GM12878 (cell line): ENCODE measurements around the gene TRIM8. TPM values are rescaled to one million over a fixed set of nuclear protein-coding genes. Genes with fewer than 3 reads are reported as not detected.

Experiments
- ATAC-seq: fragments of 200-7000 bp; cut with Tn5 transposase; 3 replicates; pipeline ENCODE4 v1.9.1; 2020; ENCODE audit warnings: mild to moderate bottlenecking, moderate library complexity
- BruUV-seq: library from RNA; stranded (reverse); fragments of 400-500 nt; replicated peaks from 2 replicates; lab custom pipeline; 2021; lab: Mats Ljungman, UMichigan
- CTCF ChIA-PET: fragments of 300-600 bp; sonication (Branson Sonifier 250); formaldehyde crosslinking; extraction: SDS; loops from one replicate; lab custom pipeline; 2021; ENCODE audit warnings: inconsistent platforms; lab: Yijun Ruan, JAX
- POLR2A ChIA-PET: fragments of 350-600 bp; formaldehyde crosslinking; extraction: SDS; loops from one replicate; lab custom pipeline; 2021; ENCODE audit warnings: inconsistent platforms; lab: Charles Lee
- RAD21 ChIA-PET: fragments of 300-600 bp; sonication (Branson Sonifier 250); formaldehyde crosslinking; loops from one replicate; lab custom pipeline; 2023; ENCODE audit warnings: antibody characterized with exemption; ENCODE audit not compliant: unreplicated experiment; lab: Charles Lee
- SMC1A ChIA-PET: fragments of 300-600 bp; sonication (Branson Sonifier 250); formaldehyde crosslinking; loops from one replicate; lab custom pipeline; 2023; ENCODE audit not compliant: unreplicated experiment, uncharacterized antibody; lab: Charles Lee
- DNase-seq: peaks from one replicate; pipeline ENCODE4 v3.0.0-alpha.2; 2011; ENCODE audit warnings: low read depth, low spot score
- FAIRE-seq: peaks from 3 replicates; lab custom pipeline; 2011; peaks lifted over from hg19 to GRCh38; lab: Jason Lieb, UNC
- H2AFZ ChIP-seq: 2 replicates; pipeline ENCODE4 v1.6.0; 2011; ENCODE audit warnings: low read depth, low read length, control low read depth; ENCODE audit not compliant: control insufficient read depth
- H3K27ac ChIP-seq: 2 replicates; pipeline ENCODE4 v1.5.1; 2011; ENCODE audit warnings: control low read depth; ENCODE audit not compliant: control insufficient read depth, insufficient read depth
- H3K27me3 ChIP-seq, 2 experiments: replicated peaks in 1 of 2; 2 replicates each; pipeline versions ENCODE4 v1.6.0 to v1.6.1; 2011; ENCODE audit warnings: low read length in 1 of 2; ENCODE audit not compliant: control insufficient read depth in 2 of 2, insufficient read depth in 2 of 2
- H3K36me3 ChIP-seq, 2 experiments: 2 replicates each; pipeline ENCODE4 v1.5.1; 2011; ENCODE audit warnings: low read length in 1 of 2; ENCODE audit not compliant: control insufficient read depth in 2 of 2, insufficient read depth in 2 of 2
- H3K4me1 ChIP-seq: 2 replicates; pipeline ENCODE4 v1.6.1; 2011; ENCODE audit warnings: mild to moderate bottlenecking, low read length, moderate library complexity, mixed read lengths; ENCODE audit not compliant: control insufficient read depth, insufficient read depth
- H3K4me2 ChIP-seq: 2 replicates; pipeline ENCODE4 v1.6.0; 2011; ENCODE audit warnings: control low read depth; ENCODE audit not compliant: control insufficient read depth, insufficient read depth
- H3K4me3 ChIP-seq: fragments of 200-600 bp; sonication (generic); 2 replicates; pipeline ENCODE4 v1.5.1; 2016
- H3K79me2 ChIP-seq: 2 replicates; pipeline ENCODE4 v1.6.0; 2011; ENCODE audit warnings: low read length; ENCODE audit not compliant: control insufficient read depth, insufficient read depth
- H3K9ac ChIP-seq: 2 replicates; pipeline ENCODE4 v1.8.0; 2011; ENCODE audit warnings: low read length, control low read depth, mixed read lengths; ENCODE audit not compliant: control insufficient read depth, insufficient read depth
- H3K9me3 ChIP-seq: replicated peaks from 3 replicates; pipeline ENCODE4 v1.5.1; 2011; ENCODE audit warnings: mild to moderate bottlenecking, low read length; ENCODE audit not compliant: control insufficient read depth, insufficient read depth
- H4K20me1 ChIP-seq: 2 replicates; pipeline ENCODE4 v1.6.0; 2011; ENCODE audit not compliant: control insufficient read depth, insufficient read depth
- BHLHE40 ChIP-seq, 2 experiments: fragments of 450-650 bp in 1 of 2; IDR thresholded peaks; 2 replicates each; pipeline ENCODE4 v1.6.1; 2011 to 2017; ENCODE audit warnings: low read depth in 2 of 2, borderline replicate concordance in 1 of 2, improper control_type of control experiment in 1 of 2, low read length in 1 of 2, mild to moderate bottlenecking in 1 of 2
- CBFB ChIP-seq: IDR thresholded peaks from 2 replicates; pipeline ENCODE4 v1.6.1; 2016; ENCODE audit warnings: antibody characterized with exemption, low read depth
- CHD4 ChIP-seq: fragments of 200-600 bp; sonication (generic); IDR thresholded peaks from 2 replicates; pipeline ENCODE4 v1.6.1; 2016; ENCODE audit warnings: mild to moderate bottlenecking
- DPF2 ChIP-seq: fragments of 450-650 bp; IDR thresholded peaks from 2 replicates; pipeline ENCODE4 v1.6.1; 2017; ENCODE audit warnings: mild to moderate bottlenecking
- FOS ChIP-seq: IDR thresholded peaks from 3 replicates; pipeline ENCODE4 v1.6.1; 2011; ENCODE audit warnings: borderline replicate concordance; ENCODE audit not compliant: insufficient read length; ENCODE audit errors: extremely low read depth
- FOXK2 ChIP-seq: fragments of 450-650 bp; IDR thresholded peaks from 2 replicates; pipeline ENCODE4 v1.6.1; 2017; ENCODE audit warnings: mild to moderate bottlenecking, moderate library complexity
- KDM1A ChIP-seq: fragments of 200-600 bp; sonication (generic); IDR thresholded peaks from 2 replicates; pipeline ENCODE4 v1.6.1; 2016; ENCODE audit warnings: borderline replicate concordance
- NR2C2 ChIP-seq: IDR thresholded peaks from 2 replicates; pipeline ENCODE4 v1.6.1; 2011; ENCODE audit warnings: borderline replicate concordance, low read depth; ENCODE audit not compliant: control insufficient read depth, insufficient read length
- PAX5 ChIP-seq: IDR thresholded peaks from 2 replicates; pipeline ENCODE4 v1.6.1; 2011; ENCODE audit warnings: low read depth, low read length, borderline replicate concordance
- SP1 ChIP-seq: IDR thresholded peaks from one replicate; pipeline ENCODE4 v1.6.1; 2011; ENCODE audit warnings: low read depth, low read length
- YBX1 ChIP-seq: fragments of 450-650 bp; IDR thresholded peaks from 2 replicates; pipeline ENCODE4 v1.6.1; 2016; ENCODE audit warnings: antibody characterized with exemption
- ZBED1 ChIP-seq: IDR thresholded peaks from 2 replicates; pipeline ENCODE4 v1.6.1; 2016; ENCODE audit warnings: borderline replicate concordance
- WGBS: methylation state at CpG from one replicate; pipeline ENCODE4 v1.1.6; 2016; ENCODE audit warnings: low lambda C conversion rate; ENCODE audit not compliant: insufficient replicate concordance, insufficient coverage; ENCODE audit errors: missing lambda C conversion rate; 5-methylcytosine and 5-hydroxymethylcytosine counted together
- in situ Hi-C: fragments of 300-500 bp; cut with MboI; formaldehyde crosslinking; loops from 9 replicates; pipeline ENCODE4 v1.14.3; 2018; ENCODE audit warnings: mixed read lengths
- intact Hi-C: fragments of 100-400 bp; cut with micrococcal nuclease; formaldehyde crosslinking; loops from one replicate; pipeline ENCODE4 v1.14.2; 2022; ENCODE audit not compliant: unreplicated experiment
- polyA plus RNA-seq, 11 experiments: library from polyadenylated mRNA; depleted of rRNA in 4 of 11; unstranded in 6 of 11; stranded (reverse) in 5 of 11; fragments of >200 nt; fragmentation: Nextera tagmentation in 4 of 11; fragmentation: Illumina TruSeq in 1 of 11; extraction: Ambion mirVana in 4 of 11; extraction: Trizol in 1 of 11; gene quantifications; 1 replicate in 1 of 11; 2 replicates in 10 of 11; pipeline versions ENCODE4 v1.2.1 to v1.2.3, GENCODE V29; 2011 to 2016; ENCODE audit warnings: inconsistent platforms in 2 of 11, missing spikeins in 2 of 11, low read depth in 1 of 11
- total RNA-seq, 4 experiments: library from RNA; depleted of rRNA in 3 of 4; stranded (reverse); fragments of >200 nt in 3 of 4; fragmentation: Illumina TruSeq in 1 of 4; extraction: Trizol in 1 of 4; gene quantifications; 2 replicates each; pipeline versions ENCODE4 v1.2.1 to v1.2.3, GENCODE V29; 2013 to 2021
- TF ChIP-seq, protein P1 (sequence below), 3 experiments: IDR thresholded peaks in 2 of 3; conservative IDR thresholded peaks in 1 of 3; 2 replicates each; pipeline ENCODE4 v1.5.1; 2011; ENCODE audit warnings: low read depth in 3 of 3, low read length in 3 of 3, mild to moderate bottlenecking in 3 of 3, control low read depth in 2 of 3, moderate library complexity in 2 of 3, inconsistent platforms in 1 of 3, mixed read lengths in 1 of 3; ENCODE audit not compliant: control insufficient read depth in 2 of 3, insufficient read depth in 1 of 3; ENCODE audit errors: extremely low read depth in 1 of 3
- TF ChIP-seq, protein P2 (sequence below): fragments of 450-650 bp; IDR thresholded peaks from 2 replicates; pipeline ENCODE4 v1.6.1; 2014; ENCODE audit warnings: mild to moderate bottlenecking

TRIM8 gene
- total and polyA plus RNA-seq, 10 of the 15 experiments (the other 5 are each of a cell fraction or from before 2014, with no cell fraction given) = 7.9 to 53.2 (median 24.6) TPM

DNA sequence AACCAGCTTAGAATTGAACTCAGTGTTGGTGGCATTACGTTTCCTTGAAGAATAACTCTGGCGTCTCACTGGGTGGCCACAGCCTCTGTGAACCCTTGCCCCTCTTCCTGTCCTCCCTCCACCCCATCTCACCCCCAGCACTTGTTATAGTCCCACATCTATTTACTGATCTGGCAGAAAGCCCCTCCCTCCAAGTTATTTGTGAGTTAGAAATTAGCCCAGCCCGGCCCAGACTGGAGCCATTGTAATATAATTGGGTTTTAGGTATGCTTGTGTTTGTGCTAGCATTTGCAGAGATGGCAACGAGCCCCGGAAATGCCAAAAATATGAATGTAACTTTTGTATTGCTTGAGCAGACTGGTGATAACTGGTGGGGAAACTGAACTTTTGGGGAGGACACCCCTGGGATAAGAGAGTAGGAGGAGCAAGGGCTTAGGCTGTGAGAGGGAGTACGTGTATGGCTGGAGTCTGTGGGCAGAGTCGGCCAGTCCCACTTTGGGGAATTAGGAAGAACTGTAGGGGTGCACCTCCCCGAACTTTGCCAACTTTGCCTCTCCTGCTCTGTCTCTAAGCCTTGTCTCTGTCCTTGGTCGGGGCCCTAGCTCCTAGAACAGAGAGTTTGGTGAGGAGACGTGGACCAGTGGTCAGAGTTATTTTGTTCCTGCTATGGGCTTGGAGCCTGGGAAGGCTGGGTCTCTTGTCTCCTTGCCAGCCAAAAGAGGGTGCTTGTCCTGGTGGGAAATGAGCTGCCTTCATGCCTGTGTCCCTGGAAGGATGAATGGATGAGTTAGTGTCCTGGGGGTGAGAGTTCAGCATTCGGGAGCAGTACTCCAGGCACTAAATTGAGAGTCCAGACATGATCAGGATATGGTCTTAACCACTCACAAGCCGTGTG lies 19.3 kb upstream of the TRIM8 start:
- ATAC-seq (no peak), FAIRE-seq (no peak), DNase-seq (no peak)
- Histone ChIP-seq H3K9ac (no peak overlapping the region), H4K20me1 (no peaks in the 10 kb centered on the region), H3K79me2 (no peaks in the 10 kb centered on the region), H3K27me3 (no peaks in the 10 kb centered on the region), H2AFZ (no peak overlapping the region), H3K4me1 (no peaks in the 10 kb centered on the region), H3K9me3 (no peaks in the 10 kb centered on the region), H3K36me3 (no peaks in the 10 kb centered on the region; a peak in 1 of 4 replicates), H3K27ac (no peak overlapping the region), H3K4me3 (no peak overlapping the region), H3K4me2 (no peak overlapping the region)
- no TSS peak for BruUV-seq
- ChIA-PET POLR2A (no interaction called here), CTCF (no interaction called here), SMC1A (interaction anchor here (0.6 to 1.4 kb wide), 4 partner anchors 10 to 107 kb away, joined by 3 to 4 read pairs (median 3); no protein-coding TSS in a partner anchor), RAD21 (no interaction called here)
- TF ChIP-seq ZBED1 = no peak
- no peak for TF ChIP-seq SP1
- TF ChIP-seq, protein P1, sequence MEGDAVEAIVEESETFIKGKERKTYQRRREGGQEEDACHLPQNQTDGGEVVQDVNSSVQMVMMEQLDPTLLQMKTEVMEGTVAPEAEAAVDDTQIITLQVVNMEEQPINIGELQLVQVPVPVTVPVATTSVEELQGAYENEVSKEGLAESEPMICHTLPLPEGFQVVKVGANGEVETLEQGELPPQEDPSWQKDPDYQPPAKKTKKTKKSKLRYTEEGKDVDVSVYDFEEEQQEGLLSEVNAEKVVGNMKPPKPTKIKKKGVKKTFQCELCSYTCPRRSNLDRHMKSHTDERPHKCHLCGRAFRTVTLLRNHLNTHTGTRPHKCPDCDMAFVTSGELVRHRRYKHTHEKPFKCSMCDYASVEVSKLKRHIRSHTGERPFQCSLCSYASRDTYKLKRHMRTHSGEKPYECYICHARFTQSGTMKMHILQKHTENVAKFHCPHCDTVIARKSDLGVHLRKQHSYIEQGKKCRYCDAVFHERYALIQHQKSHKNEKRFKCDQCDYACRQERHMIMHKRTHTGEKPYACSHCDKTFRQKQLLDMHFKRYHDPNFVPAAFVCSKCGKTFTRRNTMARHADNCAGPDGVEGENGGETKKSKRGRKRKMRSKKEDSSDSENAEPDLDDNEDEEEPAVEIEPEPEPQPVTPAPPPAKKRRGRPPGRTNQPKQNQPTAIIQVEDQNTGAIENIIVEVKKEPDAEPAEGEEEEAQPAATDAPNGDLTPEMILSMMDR (IDR thresholded peaks at IDR 0.05 in 2 of 3, conservative IDR thresholded peaks at IDR 0.05 in 1 of 3; ENCODE audit: control insufficient read depth in 2 of 3, extremely low read depth in 1 of 3, insufficient read depth in 1 of 3, low read depth in 3 of 3, low read length in 3 of 3) = no peak
- no peak for TF ChIP-seq CHD4
- no peak for TF ChIP-seq CBFB
- TF ChIP-seq YBX1 = no peak
- TF ChIP-seq KDM1A = no peak
- no peak for TF ChIP-seq FOXK2
- TF ChIP-seq FOS = no peak
- no peak for TF ChIP-seq NR2C2
- TF ChIP-seq DPF2 = no peak
- TF ChIP-seq BHLHE40 (IDR thresholded peaks at IDR 0.05; ENCODE audit: borderline replicate concordance in 1 of 2, low read depth in 2 of 2, low read length in 1 of 2) = no peak
- TF ChIP-seq, protein P2, sequence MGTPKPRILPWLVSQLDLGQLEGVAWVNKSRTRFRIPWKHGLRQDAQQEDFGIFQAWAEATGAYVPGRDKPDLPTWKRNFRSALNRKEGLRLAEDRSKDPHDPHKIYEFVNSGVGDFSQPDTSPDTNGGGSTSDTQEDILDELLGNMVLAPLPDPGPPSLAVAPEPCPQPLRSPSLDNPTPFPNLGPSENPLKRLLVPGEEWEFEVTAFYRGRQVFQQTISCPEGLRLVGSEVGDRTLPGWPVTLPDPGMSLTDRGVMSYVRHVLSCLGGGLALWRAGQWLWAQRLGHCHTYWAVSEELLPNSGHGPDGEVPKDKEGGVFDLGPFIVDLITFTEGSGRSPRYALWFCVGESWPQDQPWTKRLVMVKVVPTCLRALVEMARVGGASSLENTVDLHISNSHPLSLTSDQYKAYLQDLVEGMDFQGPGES = no peak
- no peak for TF ChIP-seq PAX5
- intact Hi-C loops (no loop called here), in situ Hi-C loops (no loop called here)
- 62% methylated on average over 12 of the region's 12 CpGs for WGBS
